ENCODE measurements around the gene TTLL5. TPM values are rescaled to one million over a fixed set of nuclear protein-coding genes. Genes with fewer than 3 reads are reported as not detected.

The TTLL5 gene
- polyA plus RNA-seq, 2 donors, result 10.5 to 10.6 TPM

DNA sequence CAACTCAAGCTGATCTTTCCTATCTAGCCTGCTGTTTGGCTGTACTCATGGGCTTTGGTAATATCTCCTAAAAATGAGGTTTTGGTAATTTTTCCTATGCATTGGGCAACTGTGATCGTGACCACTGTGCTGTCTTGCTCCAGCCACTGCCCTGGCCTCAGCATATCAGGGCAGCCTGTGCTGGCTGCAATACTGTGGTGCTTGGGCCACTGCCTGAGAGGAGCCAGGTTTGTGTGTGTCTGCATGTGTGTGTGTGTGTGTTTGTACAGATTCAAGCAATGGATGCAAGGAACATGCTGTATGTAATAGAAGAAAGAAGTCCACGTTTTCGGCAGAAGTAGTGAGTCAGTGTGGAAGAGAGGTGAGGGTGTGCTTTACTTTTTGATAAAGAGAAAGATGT is 13.4 kb upstream of the TTLL5 start:
- H3K9me3 ChIP-seq (ENCODE audit: control insufficient read depth in 2 of 2, insufficient read depth in 1 of 2, low read depth in 1 of 2, low read length in 1 of 2), result no peaks in the 10 kb centered on the region
- 78 to 88% methylated on average over 3 of the region's 3 CpGs for WGBS, 2 donors
- H3K4me1 ChIP-seq (ENCODE audit: control insufficient read depth in 2 of 2, insufficient read depth in 2 of 2, low read length in 1 of 2), result peaks cover 0 to 3% of the 10 kb centered on the region in 2 donors
- peaks cover 8 to 13% of the 10 kb centered on the region in 2 donors for H3K36me3 ChIP-seq (ENCODE audit: control insufficient read depth in 2 of 2, insufficient read depth in 2 of 2, low read length in 1 of 2)
- H3K27me3 ChIP-seq (ENCODE audit: control insufficient read depth in 1 of 2, insufficient read depth in 2 of 2, low read length in 2 of 2), result no peaks in the 10 kb centered on the region
- H3K4me3 ChIP-seq (ENCODE audit: low read depth in 1 of 2, low read length in 2 of 2), result no peak overlapping the region
- H3K27ac ChIP-seq (ENCODE audit: low read depth in 2 of 2, low read length in 1 of 2), result no peak overlapping the region

DNA sequence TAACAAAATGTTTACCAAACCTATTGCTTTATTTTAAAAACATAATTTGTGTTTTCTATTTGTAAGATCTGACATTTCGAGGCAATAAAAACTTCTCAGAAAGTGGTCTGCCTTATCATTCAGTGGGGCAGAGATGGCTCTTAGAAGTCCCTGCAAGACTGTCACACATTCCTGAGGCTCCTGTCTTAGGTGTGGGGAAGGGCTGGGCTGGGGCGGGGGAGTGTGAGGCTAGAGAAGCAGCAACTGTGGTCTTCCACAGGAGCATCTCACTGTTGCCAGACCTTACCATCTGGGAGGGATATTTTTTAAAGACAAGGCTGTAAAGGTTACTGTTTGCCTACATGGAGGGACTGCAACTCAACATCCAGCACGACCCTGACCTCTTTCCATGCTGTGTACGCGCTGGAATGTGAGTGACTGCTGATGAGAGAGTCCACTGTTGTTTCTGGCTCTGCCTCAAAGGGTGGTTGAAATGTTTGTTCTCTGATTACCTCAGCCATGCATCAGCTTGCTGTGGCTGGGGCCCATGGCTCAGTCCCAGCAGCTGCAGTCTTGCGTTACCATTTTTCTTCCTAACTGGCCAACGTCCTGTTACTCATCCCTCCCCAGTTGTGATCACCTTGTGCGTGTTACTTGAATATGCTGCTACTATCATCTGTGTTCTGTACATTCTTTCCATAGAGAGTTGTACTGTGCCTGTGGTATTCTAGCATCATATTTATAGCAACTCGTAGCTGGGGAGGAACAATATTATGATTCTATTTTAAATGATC is 12.8 kb upstream of the TTLL5 start:
- H3K4me3 ChIP-seq (ENCODE audit: low read depth in 1 of 2, low read length in 2 of 2), result no peak overlapping the region
- no peak overlapping the region for H3K27ac ChIP-seq (ENCODE audit: low read depth in 2 of 2, low read length in 1 of 2)
- peaks cover 8 to 13% of the 10 kb centered on the region in 2 donors for H3K36me3 ChIP-seq (ENCODE audit: control insufficient read depth in 2 of 2, insufficient read depth in 2 of 2, low read length in 1 of 2)
- no peaks in the 10 kb centered on the region for H3K9me3 ChIP-seq (ENCODE audit: control insufficient read depth in 2 of 2, insufficient read depth in 1 of 2, low read depth in 1 of 2, low read length in 1 of 2)
- 50 to 53% methylated on average over 9 of the region's 9 CpGs for WGBS, 2 donors
- peaks cover 0 to 3% of the 10 kb centered on the region in 2 donors for H3K4me1 ChIP-seq (ENCODE audit: control insufficient read depth in 2 of 2, insufficient read depth in 2 of 2, low read length in 1 of 2)
- H3K27me3 ChIP-seq (ENCODE audit: control insufficient read depth in 1 of 2, insufficient read depth in 2 of 2, low read length in 2 of 2), result no peaks in the 10 kb centered on the region

DNA sequence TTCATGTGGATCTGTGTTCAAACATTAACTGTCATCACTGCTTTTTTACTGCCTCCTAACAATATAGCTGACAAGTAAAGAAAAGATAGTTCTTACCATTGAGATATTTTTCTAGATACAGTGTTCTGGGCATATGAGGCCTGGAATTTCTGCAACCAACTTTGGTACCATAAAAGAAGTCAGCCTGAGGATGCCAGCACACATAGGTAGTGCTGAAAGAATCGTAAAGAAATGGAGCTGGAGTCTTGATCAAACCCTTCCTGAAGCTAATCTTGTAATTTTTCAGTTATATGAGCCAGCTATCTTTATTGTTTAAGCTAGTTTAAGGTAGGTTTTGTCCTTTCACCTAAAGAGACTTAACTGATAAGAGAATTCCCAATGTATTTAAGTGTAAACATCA is 11.7 kb upstream of the TTLL5 start:
- Histone ChIP-seq H3K27ac (ENCODE audit: low read depth in 2 of 2, low read length in 1 of 2) (no peak overlapping the region), H3K9me3 (ENCODE audit: control insufficient read depth in 2 of 2, insufficient read depth in 1 of 2, low read depth in 1 of 2, low read length in 1 of 2) (no peaks in the 10 kb centered on the region), H3K27me3 (ENCODE audit: control insufficient read depth in 1 of 2, insufficient read depth in 2 of 2, low read length in 2 of 2) (no peaks in the 10 kb centered on the region), H3K4me3 (ENCODE audit: low read depth in 1 of 2, low read length in 2 of 2) (no peak overlapping the region), H3K36me3 (ENCODE audit: control insufficient read depth in 2 of 2, insufficient read depth in 2 of 2, low read length in 1 of 2) (peaks cover 8 to 13% of the 10 kb centered on the region in 2 donors), H3K4me1 (ENCODE audit: control insufficient read depth in 2 of 2, insufficient read depth in 2 of 2, low read length in 1 of 2) (peaks cover 0 to 3% of the 10 kb centered on the region in 2 donors)
- WGBS, 2 donors, result 95 to 100% methylated on average over 1 of the region's 1 CpG

DNA sequence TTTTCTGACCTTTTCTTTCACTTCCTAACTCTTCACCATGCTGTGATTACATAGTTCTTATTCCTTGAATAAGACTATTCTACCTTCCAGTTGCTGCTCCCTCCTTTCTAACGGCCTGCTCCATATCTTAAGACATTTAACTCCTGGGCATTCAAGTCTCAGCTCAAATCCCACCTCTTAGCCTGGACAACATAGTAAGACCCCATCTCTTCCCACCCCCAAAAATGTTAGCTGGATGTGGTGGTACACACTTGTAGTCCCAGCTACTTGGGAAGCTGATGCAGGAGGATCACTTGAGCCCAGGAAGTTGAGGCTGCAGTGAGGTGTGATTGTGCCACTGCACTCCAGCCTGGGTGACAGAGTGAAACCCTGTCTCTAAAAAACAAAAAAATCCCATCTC is 11.3 kb upstream of the TTLL5 start:
- Histone ChIP-seq H3K4me3 (ENCODE audit: low read depth in 1 of 2, low read length in 2 of 2) (no peak overlapping the region), H3K36me3 (ENCODE audit: control insufficient read depth in 2 of 2, insufficient read depth in 2 of 2, low read length in 1 of 2) (peaks cover 8 to 15% of the 10 kb centered on the region in 2 donors), H3K4me1 (ENCODE audit: control insufficient read depth in 2 of 2, insufficient read depth in 2 of 2, low read length in 1 of 2) (peaks cover 0 to 3% of the 10 kb centered on the region in 2 donors), H3K27me3 (ENCODE audit: control insufficient read depth in 1 of 2, insufficient read depth in 2 of 2, low read length in 2 of 2) (no peaks in the 10 kb centered on the region), H3K27ac (ENCODE audit: low read depth in 2 of 2, low read length in 1 of 2) (no peak overlapping the region), H3K9me3 (ENCODE audit: control insufficient read depth in 2 of 2, insufficient read depth in 1 of 2, low read depth in 1 of 2, low read length in 1 of 2) (no peaks in the 10 kb centered on the region)
- 91 to 94% methylated on average over 1 of the region's 1 CpG for WGBS, 2 donors

DNA sequence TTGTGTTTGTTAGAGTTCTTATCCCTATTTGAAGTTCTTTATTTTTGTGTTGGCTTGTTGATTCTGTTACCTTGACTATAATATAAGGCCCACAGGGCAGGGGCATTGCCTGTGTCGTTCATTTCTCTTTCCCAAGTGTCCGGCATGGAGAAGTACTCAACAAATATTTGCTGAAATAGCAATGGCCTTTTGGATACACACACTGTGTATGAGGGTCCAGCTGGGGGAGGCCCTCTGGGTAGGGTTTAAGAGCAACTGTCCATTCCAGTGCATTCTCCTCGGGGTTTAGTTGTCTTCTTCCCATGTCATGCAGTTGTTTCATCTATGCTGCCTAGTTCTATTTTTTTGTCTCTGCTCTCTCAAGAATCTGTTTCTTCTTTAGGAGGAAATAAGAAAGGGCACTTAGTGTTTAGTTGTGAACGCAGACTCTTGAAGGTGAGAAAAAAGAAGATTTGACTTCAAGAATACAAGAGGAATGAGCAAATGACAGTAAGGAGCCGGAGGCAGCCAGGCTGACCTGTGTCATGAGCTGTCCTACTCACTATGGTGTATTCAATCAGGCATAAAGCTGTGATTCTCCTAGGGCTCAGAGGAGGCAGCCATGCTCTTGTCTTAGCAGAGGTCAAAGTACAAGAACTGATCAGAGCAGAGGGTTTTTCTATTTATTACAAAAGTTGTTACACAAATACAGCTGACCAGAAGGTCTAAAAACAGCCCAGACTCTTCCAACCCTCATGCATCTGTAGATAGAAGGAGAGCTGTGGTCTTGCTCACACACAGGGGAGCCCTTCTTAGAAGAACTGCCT is 10.6 kb upstream of the TTLL5 start:
- Histone ChIP-seq H3K36me3 (ENCODE audit: control insufficient read depth in 2 of 2, insufficient read depth in 2 of 2, low read length in 1 of 2) (peaks cover 8 to 17% of the 10 kb centered on the region in 2 donors), H3K4me3 (ENCODE audit: low read depth in 1 of 2, low read length in 2 of 2) (no peak overlapping the region), H3K27me3 (ENCODE audit: control insufficient read depth in 1 of 2, insufficient read depth in 2 of 2, low read length in 2 of 2) (no peaks in the 10 kb centered on the region), H3K9me3 (ENCODE audit: control insufficient read depth in 2 of 2, insufficient read depth in 1 of 2, low read depth in 1 of 2, low read length in 1 of 2) (no peaks in the 10 kb centered on the region), H3K27ac (ENCODE audit: low read depth in 2 of 2, low read length in 1 of 2) (no peak overlapping the region), H3K4me1 (ENCODE audit: control insufficient read depth in 2 of 2, insufficient read depth in 2 of 2, low read length in 1 of 2) (peaks cover 0 to 3% of the 10 kb centered on the region in 2 donors)
- 92 to 94% methylated on average over 5 of the region's 5 CpGs for WGBS, 2 donors

DNA sequence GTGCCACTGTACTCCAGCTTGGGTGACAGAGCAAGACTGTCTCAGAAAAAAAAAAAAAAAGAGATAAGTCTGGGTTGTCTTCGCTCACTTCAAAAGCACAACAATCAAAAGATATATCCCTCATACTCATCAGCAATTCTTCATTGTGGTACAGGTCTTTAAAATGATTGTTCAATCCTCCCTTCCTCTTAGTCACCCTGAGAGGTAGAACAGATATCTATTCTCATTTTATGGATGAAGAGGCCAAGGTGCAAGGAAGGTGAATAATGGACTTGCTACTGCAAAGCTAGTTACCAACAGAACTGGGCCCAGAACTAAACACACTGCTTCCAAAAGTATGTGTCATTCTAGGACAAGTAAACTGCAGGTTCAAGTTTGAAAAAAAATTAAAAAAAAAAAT is 7.5 kb upstream of the TTLL5 start:
- Histone ChIP-seq H3K36me3 (ENCODE audit: control insufficient read depth in 2 of 2, insufficient read depth in 2 of 2, low read length in 1 of 2) (peaks cover 13 to 14% of the 10 kb centered on the region in 2 donors), H3K4me3 (ENCODE audit: low read depth in 1 of 2, low read length in 2 of 2) (no peak overlapping the region), H3K9me3 (ENCODE audit: control insufficient read depth in 2 of 2, insufficient read depth in 1 of 2, low read depth in 1 of 2, low read length in 1 of 2) (no peaks in the 10 kb centered on the region), H3K27ac (ENCODE audit: low read depth in 2 of 2, low read length in 1 of 2) (no peak overlapping the region), H3K27me3 (ENCODE audit: control insufficient read depth in 1 of 2, insufficient read depth in 2 of 2, low read length in 2 of 2) (no peaks in the 10 kb centered on the region), H3K4me1 (ENCODE audit: control insufficient read depth in 2 of 2, insufficient read depth in 2 of 2, low read length in 1 of 2) (no peaks in the 10 kb centered on the region)
- whole genome bisulfite sequencing, 2 donors, result 94 to 100% methylated on average over 1 of the region's 1 CpG

DNA sequence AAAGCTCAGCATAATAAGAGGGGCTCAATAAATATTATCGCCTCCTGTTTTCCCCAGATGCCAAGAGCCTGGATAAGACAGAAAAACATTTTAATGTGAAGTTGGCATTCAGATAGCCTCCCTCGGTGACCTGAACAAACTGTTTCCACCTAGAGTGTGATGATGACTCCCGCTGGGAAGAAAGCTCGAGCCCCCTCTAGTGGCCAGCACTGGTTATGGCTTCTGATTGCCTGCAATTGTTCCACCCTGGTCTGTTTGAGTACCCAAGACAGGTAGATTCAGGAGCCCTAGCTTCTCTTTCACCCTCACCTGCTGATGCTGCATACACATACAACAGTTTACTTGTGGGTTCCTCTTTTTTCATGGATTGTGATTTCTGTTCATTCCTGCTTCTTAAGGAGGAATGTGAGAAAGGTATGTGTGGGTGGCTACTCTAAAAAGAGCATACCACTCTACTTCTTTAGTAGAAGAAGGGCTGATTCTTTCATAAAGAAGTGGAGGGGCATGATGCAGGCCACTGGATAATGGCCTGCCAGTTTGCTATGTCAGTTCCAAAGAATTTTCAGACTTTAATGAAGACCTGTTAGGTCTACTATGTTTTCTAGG is 6.8 kb upstream of the TTLL5 start:
- WGBS, 2 donors, result 6 to 7% methylated on average over 4 of the region's 4 CpGs
- H3K27ac ChIP-seq (ENCODE audit: low read depth in 2 of 2, low read length in 1 of 2), result no peak overlapping the region
- H3K4me1 ChIP-seq (ENCODE audit: control insufficient read depth in 2 of 2, insufficient read depth in 2 of 2, low read length in 1 of 2), result no peaks in the 10 kb centered on the region
- no peaks in the 10 kb centered on the region for H3K9me3 ChIP-seq (ENCODE audit: control insufficient read depth in 2 of 2, insufficient read depth in 1 of 2, low read depth in 1 of 2, low read length in 1 of 2)
- H3K36me3 ChIP-seq (ENCODE audit: control insufficient read depth in 2 of 2, insufficient read depth in 2 of 2, low read length in 1 of 2), result peaks cover 13 to 14% of the 10 kb centered on the region in 2 donors
- H3K27me3 ChIP-seq (ENCODE audit: control insufficient read depth in 1 of 2, insufficient read depth in 2 of 2, low read length in 2 of 2), result no peaks in the 10 kb centered on the region
- H3K4me3 ChIP-seq (ENCODE audit: low read depth in 1 of 2, low read length in 2 of 2), result no peak overlapping the region

DNA sequence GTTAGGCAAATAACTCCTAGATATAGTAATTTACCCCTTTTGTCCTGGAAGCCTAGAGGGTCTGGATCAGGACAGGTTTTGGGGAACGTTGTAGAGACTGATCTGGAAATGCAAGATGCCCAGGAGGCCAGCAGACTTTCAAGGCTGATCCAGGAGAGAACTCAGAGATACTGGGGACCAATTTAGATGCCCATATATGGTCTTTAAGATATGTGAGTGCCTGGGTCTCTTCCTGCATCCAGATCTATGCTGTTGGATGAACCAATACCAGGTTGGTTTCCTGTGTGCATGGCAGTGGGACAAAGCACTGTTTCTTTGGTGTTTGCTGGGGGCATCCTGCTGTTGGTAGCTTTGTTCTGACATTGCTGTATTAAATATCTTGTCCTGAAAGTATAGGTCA is 5.8 kb upstream of the TTLL5 start:
- WGBS, 2 donors, result 0% methylated on average over 1 of the region's 1 CpG

DNA sequence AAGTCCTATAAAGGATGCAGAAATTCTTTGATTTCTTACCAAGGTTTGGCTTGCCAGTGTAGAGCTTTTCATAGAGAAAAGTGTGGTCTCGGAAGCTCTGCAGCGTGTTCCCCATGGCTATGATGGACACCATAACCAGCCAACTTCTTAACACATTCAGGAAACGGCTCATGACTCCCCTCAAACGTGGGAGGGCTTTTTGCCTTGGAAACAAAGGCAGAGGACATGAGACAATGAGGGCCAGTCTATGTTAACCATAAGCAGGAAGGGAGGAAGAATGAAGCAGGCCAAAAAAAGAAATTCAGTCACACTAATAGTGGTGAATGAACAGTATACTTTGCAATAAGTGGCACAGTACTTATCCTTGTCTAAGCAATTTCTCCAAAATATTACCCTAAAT is 3.7 kb upstream of the TTLL5 start:
- H3K4me1 ChIP-seq (ENCODE audit: control insufficient read depth in 2 of 2, insufficient read depth in 2 of 2, low read length in 1 of 2), result no peaks in the 10 kb centered on the region
- H3K4me3 ChIP-seq (ENCODE audit: low read depth in 1 of 2, low read length in 2 of 2), result no peak overlapping the region
- peaks cover 4 to 6% of the 10 kb centered on the region in 2 donors for H3K36me3 ChIP-seq (ENCODE audit: control insufficient read depth in 2 of 2, insufficient read depth in 2 of 2, low read length in 1 of 2)
- no peaks in the 10 kb centered on the region for H3K9me3 ChIP-seq (ENCODE audit: control insufficient read depth in 2 of 2, insufficient read depth in 1 of 2, low read depth in 1 of 2, low read length in 1 of 2)
- H3K27ac ChIP-seq (ENCODE audit: low read depth in 2 of 2, low read length in 1 of 2), result no peak overlapping the region
- WGBS, 2 donors, result 71 to 76% methylated on average over 4 of the region's 4 CpGs
- H3K27me3 ChIP-seq (ENCODE audit: control insufficient read depth in 1 of 2, insufficient read depth in 2 of 2, low read length in 2 of 2), result no peaks in the 10 kb centered on the region

More for the DNA sequence above, 5.8 kb upstream of the TTLL5 start:
- Histone ChIP-seq H3K27me3 (ENCODE audit: control insufficient read depth in 1 of 2, insufficient read depth in 2 of 2, low read length in 2 of 2) (no peaks in the 10 kb centered on the region), H3K4me3 (ENCODE audit: low read depth in 1 of 2, low read length in 2 of 2) (no peak overlapping the region), H3K27ac (ENCODE audit: low read depth in 2 of 2, low read length in 1 of 2) (no peak overlapping the region), H3K4me1 (ENCODE audit: control insufficient read depth in 2 of 2, insufficient read depth in 2 of 2, low read length in 1 of 2) (no peaks in the 10 kb centered on the region), H3K9me3 (ENCODE audit: control insufficient read depth in 2 of 2, insufficient read depth in 1 of 2, low read depth in 1 of 2, low read length in 1 of 2) (no peaks in the 10 kb centered on the region), H3K36me3 (ENCODE audit: control insufficient read depth in 2 of 2, insufficient read depth in 2 of 2, low read length in 1 of 2) (peaks cover 10 to 14% of the 10 kb centered on the region in 2 donors)
